G401 (cell line): ENCODE data around the gene CFAP61. TPM values are rescaled to one million over a fixed set of nuclear protein-coding genes. Genes with fewer than 3 reads are reported as not detected.
"Not testable (repeated sequence)": the region's sequence is repeated elsewhere in the genome, so short reads cannot be mapped to it uniquely, and the experiment has no call there.

Experiments
- DNase-seq: peaks from one replicate; pipeline ENCODE4 v3.0.0-alpha.2; 2015; ENCODE audit warnings: low spot score
- in situ Hi-C: cut with HindIII; loops from 2 replicates; pipeline ENCODE4 v1.10.0; 2016; ENCODE audit warnings: low sequenced_read_pairs, mixed read lengths
- total RNA-seq: library from RNA; depleted of rRNA; stranded (reverse); fragments of >200 nt; shearing (Covaris generic); gene quantifications from 2 replicates; pipeline ENCODE4 v1.2.3, GENCODE V29; 2014

The CFAP61 gene
- total RNA-seq, 1 experiment from 2014 or later = not detected

- in situ Hi-C loops = no loop called here
- peak; percentile 58 for DNase-seq
Observed at GRCh38 chr20:20085071-20085470, 32.7 kb downstream of the CFAP61 start.

GRCh38 chr20:20085812-20086211 lies 33.5 kb downstream of the CFAP61 start:
- peak; percentile 80 for DNase-seq
- in situ Hi-C loops = no loop called here

GRCh38 chr20:20089018-20089417 lies 36.7 kb downstream of the CFAP61 start:
- DNase-seq = no peak
- in situ Hi-C loops = no loop called here

DNA sequence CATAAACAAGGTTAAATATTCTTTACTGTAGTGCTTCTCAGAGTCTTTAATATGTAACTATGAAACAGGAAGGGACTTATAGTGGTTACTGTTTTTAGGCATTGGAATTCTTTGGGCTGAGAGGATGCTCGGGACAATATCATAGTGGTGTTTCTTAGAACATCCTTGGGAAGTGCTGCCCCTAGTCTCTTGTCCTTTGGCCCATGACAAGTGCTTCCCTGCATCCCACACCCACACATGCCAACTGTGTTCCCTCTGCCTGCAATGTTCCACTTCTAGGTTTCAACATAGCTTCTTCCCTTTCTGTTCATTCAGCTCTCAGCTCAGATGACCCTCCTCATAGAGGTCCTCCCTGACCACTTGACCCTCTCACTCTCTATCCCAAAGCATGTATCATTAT lies 37.6 kb downstream of the CFAP61 start:
- no peak for DNase-seq
- in situ Hi-C loops = no loop called here

- no peak for DNase-seq
- in situ Hi-C loops = no loop called here
Observed at GRCh38 chr20:20092827-20093226, 40.5 kb downstream of the CFAP61 start.

DNA sequence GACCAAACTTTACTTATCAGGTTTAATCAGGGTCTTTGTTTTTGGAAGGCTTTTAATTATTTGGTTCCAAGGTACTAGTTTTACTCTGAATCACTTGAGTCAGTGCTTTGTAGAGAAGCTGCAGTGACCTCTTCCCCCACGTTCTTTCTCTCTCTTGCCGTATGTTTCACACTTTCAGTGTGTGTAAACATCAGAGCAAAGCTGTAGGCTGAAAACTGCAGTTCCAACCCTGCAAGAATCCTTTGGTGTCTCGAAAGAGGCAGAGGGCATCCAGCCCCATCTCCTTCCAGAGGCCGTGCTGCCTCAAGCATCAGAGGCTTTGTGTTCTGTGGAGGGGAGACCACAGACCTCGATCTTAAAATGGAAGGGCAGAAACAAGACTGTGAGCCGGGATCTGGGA lies 42.1 kb downstream of the CFAP61 start:
- DNase-seq = no peak
- in situ Hi-C loops = no loop called here

DNA sequence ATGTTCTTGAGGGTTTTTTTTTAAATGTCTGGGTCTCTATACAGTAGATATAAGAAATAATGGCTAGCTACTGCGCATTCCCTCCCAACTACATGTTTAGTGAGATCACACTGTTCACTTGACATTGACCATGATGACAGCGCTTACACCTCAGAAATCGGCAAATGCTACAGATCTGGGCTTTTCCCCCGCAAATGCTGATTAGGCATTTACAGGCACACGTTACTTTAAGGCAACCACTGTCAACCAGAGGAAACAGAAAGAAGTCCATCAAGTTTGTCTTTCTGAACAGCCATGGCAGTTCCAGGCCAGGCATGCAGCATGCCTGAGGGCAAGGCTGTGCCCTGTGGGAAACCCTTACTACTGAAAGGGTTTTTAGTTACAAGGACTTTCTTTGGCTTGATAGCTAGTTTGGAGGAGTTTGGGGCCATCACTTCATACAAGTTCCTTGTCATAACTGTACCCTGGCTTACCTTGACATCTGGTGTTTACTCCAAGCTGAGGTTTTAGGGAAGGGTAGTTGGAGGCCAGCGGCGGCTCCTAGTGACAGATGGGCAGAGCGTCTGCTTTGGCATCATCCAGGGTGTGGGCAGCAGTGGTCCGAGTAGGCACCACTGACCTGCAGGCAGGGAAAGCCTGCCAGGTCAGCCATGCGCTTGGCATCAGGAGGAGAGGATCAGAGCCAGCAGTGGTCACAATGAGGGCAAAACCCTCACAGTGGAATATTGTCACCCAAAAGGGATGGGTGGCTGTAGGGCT lies 43.0 kb downstream of the CFAP61 start:
- in situ Hi-C loops = no loop called here

DNA sequence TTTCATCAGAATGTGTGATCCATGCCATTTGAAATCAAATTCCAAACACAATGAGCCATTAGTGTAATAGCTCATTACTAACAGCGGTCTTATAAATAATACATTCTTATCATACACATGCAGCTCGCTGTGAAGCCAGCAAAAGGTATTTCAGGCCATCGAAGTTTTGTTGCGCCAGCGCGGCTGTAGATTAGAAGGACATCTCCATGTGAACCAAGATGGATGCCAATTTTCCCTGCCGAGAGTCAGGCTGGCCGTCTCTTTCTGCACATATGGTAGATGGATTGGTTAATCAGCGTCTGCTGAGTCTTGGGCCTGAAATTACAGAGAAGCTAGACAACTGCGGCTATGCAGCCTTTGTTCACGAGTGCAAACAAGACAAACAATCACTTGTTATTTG lies 44.1 kb downstream of the CFAP61 start:
- in situ Hi-C loops = no loop called here
- peak; percentile 98 for DNase-seq

More for the DNA sequence above, 43.0 kb downstream of the CFAP61 start:
- peak; percentile 64 for DNase-seq

DNA sequence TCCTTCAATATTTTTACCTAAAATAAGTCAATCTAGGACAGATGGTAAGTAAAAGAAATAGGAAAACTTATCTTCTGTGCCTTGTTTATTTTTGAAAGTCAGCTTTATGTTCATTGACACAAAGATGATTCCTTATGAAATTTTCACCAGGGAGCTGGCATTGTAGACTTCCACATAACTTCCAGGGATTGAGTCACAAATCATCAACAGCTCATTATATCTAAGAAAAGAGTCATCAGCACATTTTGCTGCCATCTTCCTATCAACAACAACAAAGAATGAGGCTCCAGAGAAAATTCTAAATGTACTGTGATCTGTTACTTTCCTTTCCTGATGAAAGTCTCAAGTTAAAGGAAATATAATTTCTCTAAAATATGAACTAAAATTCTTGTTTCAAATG lies 48.5 kb downstream of the CFAP61 start:
- DNase-seq = no peak
- in situ Hi-C loops = no loop called here

DNA sequence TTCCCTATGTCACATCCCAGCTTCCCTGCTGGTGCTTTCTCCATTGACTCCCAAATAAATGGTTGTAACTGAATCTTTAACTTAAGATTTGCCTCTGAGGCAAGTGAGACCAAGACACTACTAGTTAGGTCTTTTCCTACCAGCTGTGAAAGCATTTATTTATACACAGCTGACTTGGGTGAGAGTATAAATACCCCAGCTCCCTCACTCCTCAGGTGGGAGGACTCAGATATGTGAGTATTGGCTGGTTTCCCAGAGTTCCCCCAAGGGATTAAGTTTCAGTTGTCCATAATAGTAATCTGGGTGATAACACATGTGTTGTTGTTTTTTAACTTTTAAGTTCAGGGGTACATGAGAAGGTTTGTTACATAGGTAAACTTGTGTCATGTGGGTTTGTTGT lies 49.8 kb downstream of the CFAP61 start:
- DNase-seq = no peak
- in situ Hi-C loops = no loop called here

- in situ Hi-C loops = no loop called here
- DNase-seq = no peak
Observed at GRCh38 chr20:20102716-20103258, 50.5 kb downstream of the CFAP61 start.

DNA sequence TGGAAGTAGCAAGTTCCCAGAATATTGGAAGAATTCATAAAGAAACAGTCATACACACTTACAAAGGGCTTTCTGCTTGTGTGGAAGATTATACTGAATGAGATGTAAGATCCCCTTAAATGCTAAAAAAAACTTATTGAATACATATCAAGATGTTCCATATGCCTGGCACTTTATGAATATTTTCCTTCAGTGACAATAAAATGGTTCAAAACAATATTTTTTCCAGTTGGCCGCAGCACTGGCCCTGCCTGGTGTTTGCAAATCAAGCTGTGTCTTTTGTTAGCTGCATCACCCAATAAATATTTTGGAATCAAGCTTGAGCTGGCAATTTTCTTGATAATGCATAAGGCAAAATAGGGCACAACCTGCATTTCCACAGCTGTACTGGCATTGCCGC lies 51.2 kb downstream of the CFAP61 start:
- in situ Hi-C loops = no loop called here
- DNase-seq = no peak

GRCh38 chr20:20123187-20123586 lies 70.9 kb downstream of the CFAP61 start:
- in situ Hi-C loops, DNase-seq: not testable (repeated sequence)

- in situ Hi-C loops = no loop called here
- DNase-seq = no peak
Observed at GRCh38 chr20:20130399-20130798, 78.1 kb downstream of the CFAP61 start.

DNA sequence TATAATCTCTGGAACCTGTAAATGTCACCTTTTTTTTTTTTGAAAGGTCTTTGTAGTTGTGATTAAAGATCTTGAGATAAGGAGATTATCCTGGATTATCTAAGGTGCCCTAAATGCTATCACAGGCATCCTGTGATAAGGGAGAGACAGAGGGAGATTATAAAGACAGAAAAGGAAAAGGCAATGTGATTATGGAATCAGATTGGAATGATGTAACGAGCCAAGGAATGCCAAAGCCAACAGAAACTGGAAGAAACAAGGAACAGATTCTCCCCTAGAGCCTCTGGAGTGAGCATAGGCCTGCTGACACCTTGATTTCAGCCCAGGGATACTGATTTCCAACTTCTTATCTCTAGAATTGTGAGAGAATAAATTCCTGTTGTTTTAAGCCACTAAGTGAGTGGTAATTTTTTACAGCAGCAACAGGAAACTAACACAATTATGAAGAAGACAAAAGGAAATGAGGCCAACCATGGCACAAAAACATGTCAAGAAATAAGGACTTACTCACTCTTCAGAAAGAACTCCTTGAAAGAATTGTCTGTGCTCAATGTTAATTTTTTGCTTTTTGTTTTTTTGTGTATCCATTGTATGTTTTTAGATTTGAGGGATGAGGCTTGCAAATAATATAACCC lies 82.7 kb downstream of the CFAP61 start:
- no peak for DNase-seq
- in situ Hi-C loops = no loop called here

DNA sequence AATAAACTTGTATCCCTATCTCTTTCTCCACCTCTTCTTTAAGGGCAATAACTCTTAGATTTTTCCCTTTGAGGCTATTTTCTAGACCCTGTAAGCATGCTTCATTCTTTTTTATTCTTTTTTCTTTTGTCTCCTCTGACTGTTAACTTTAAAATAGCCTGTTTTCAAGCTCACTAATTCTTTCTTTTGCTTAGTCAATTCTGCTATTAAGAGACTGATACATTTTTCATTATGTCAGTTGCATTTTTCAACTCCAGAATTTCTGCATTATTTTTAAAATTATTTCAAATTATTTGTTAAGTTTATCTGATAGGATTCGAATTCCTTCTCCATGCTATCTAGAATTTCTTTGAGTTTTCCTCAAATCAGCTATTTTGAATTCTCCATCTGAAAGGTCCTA lies 84.0 kb downstream of the CFAP61 start:
- in situ Hi-C loops = no loop called here
- no peak for DNase-seq

- no peak for DNase-seq
- in situ Hi-C loops = no loop called here
Observed at GRCh38 chr20:20137851-20138250, 85.5 kb downstream of the CFAP61 start.

DNA sequence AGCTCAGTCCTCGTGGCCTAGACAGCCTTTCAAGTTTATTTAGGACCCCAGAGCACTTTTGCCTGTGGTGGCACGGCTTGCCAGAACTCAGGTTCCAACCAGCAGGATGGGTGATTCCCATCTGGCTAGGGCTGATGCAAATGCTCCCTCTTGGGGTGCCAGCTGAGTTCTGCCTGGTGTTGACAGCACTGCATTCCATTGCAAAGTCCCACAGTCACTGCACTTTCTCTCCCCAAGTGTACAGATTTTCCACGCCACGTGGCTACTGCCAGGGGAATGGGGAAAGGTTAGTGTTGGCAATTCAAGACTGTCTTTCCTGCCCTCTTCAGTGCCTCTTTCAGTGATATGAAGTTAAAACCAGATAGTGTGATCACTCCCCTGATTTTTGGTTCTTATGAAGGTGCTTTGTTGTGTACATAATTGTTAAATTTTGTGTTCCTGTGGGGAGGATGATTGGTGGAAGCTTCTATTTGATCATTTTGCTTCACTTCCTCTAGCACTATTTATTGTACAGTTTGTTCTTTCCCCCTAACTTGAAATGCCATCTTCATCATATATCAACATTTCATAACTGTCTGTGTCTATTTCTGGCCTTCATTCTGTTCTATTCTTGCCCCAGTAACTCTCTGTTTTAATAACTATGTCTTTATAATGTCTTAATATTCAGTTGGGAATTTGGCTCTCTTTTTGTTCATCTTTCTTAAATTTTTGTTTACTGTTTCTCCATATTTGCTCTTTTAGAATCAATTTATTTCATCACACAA lies 86.2 kb downstream of the CFAP61 start:
- in situ Hi-C loops = no loop called here
- no peak for DNase-seq

DNA sequence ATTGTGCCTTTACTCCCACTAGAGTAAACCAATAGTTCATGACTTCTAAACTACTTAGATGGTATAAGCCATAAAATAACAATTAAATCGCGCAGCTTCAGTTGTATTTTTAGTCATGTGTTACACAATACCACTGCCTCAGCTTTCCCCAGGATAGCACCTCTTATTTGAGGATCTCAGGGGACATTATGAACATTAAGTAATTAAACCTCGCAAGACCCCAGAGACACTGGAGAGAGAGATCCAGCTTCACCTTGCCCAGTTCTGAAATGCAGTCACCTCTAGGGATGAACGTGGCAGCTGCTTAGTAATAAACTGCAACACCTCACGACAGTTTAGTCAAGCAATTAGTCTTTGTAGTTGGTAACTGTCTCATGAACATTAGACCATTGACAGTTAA lies 87.1 kb downstream of the CFAP61 start:
- in situ Hi-C loops = no loop called here
- no peak for DNase-seq

- DNase-seq = no peak
- in situ Hi-C loops = no loop called here
Observed at GRCh38 chr20:20143165-20143564, 90.8 kb downstream of the CFAP61 start.
